ENCODE data around the gene PRKCH.

Gene PRKCH

GRCh38 chr14:61419201-61419600 is 97.8 kb downstream of the PRKCH start (continued):
- TF ChIP-seq KLF10 (tag by site-specific recombination; IDR thresholded peaks at IDR 0.05) (no peak), ZNF37A (tag by site-specific recombination; IDR thresholded peaks at IDR 0.05) (no peak), BCL11B (tag by site-specific recombination; IDR thresholded peaks at IDR 0.05; ENCODE audit: low read depth) (no peak), OSR2 (tag by site-specific recombination; IDR thresholded peaks at IDR 0.05) (no peak), TSHZ1 (tag by site-specific recombination; IDR thresholded peaks at IDR 0.05; ENCODE audit: borderline replicate concordance) (no peak), MZF1 (tag by site-specific recombination; IDR thresholded peaks at IDR 0.05; ENCODE audit: borderline replicate concordance) (no peak), ZBTB20 (tag by site-specific recombination; IDR thresholded peaks at IDR 0.05) (no peak), ZNF24 (tag by site-specific recombination; IDR thresholded peaks at IDR 0.05) (no peak), HOXC10 (CRISPR knock-in tag; IDR thresholded peaks at IDR 0.05) (no peak), ZBTB26 (tag by site-specific recombination; optimal IDR thresholded peaks at IDR 0.05) (no peak)

GRCh38 chr14:61420326-61420725 is 98.9 kb downstream of the PRKCH start:
- Histone ChIP-seq H3K9me3 (ENCODE audit: control insufficient read depth, insufficient read depth, low read depth, low read length) (no peaks in the 10 kb centered on the region), H3K36me3 (ENCODE audit: control insufficient read depth in 2 of 2, insufficient read depth in 1 of 2, low read length in 2 of 2) (no peaks in the 10 kb centered on the region), H3K4me1 (ENCODE audit: control insufficient read depth, insufficient read depth, low read length) (no peaks in the 10 kb centered on the region; the same call in 1 of the 2 replicates), H3K27ac (ENCODE audit: extremely low read depth, low read depth, low read length) (no peak overlapping the region), H3K4me3 (ENCODE audit: low read depth, low read length) (no peak overlapping the region)
- ChIA-PET CTCF (no interaction called here), POLR2A (no interaction called here)
- TF ChIP-seq ZNF670 (tag by site-specific recombination; IDR thresholded peaks at IDR 0.05; ENCODE audit: low read depth) (no peak), ZIC2 (tag by site-specific recombination; IDR thresholded peaks at IDR 0.05) (peak; percentile 38; the same call in 1 of the 2 replicates), HOXC10 (CRISPR knock-in tag; IDR thresholded peaks at IDR 0.05) (no peak), ZNF548 (tag by site-specific recombination; IDR thresholded peaks at IDR 0.05) (no peak), ZFHX2 (tag by site-specific recombination; conservative IDR thresholded peaks at IDR 0.05) (0 out of 2 replicates have a peak, but pooled peaks have one; percentile 16)

GRCh38 chr14:61421212-61421923 is 100.0 kb downstream of the PRKCH start:
- Histone ChIP-seq H3K36me3 (ENCODE audit: control insufficient read depth in 2 of 2, insufficient read depth in 1 of 2, low read length in 2 of 2) (no peaks in the 10 kb centered on the region), H3K4me3 (ENCODE audit: low read depth, low read length) (no peak overlapping the region), H3K9me3 (ENCODE audit: control insufficient read depth, insufficient read depth, low read depth, low read length) (no peaks in the 10 kb centered on the region), H3K27ac (ENCODE audit: extremely low read depth, low read depth, low read length) (no peak overlapping the region), H3K4me1 (ENCODE audit: control insufficient read depth, insufficient read depth, low read length) (no peaks in the 10 kb centered on the region; the same call in 1 of the 2 replicates)
- ChIA-PET POLR2A (no interaction called here), CTCF (no interaction called here)
- TF ChIP-seq ZBTB26 (tag by site-specific recombination; optimal IDR thresholded peaks at IDR 0.05) = no peak
- TF ChIP-seq ZNF747 (tag by site-specific recombination; IDR thresholded peaks at IDR 0.05) = no peak
- no peak for TF ChIP-seq OSR2 (tag by site-specific recombination; IDR thresholded peaks at IDR 0.05)
- no peak for TF ChIP-seq ZNF138 (tag by site-specific recombination; IDR thresholded peaks at IDR 0.05; ENCODE audit: borderline replicate concordance)
- no peak for TF ChIP-seq SCRT2 (tag by site-specific recombination; IDR thresholded peaks at IDR 0.05)
- no peak for TF ChIP-seq ZNF223 (tag by site-specific recombination; IDR thresholded peaks at IDR 0.05)
- TF ChIP-seq ZNF302 (tag by site-specific recombination; IDR thresholded peaks at IDR 0.05; ENCODE audit: low read depth) = no peak
- TF ChIP-seq ZBTB1 (tag by site-specific recombination; IDR thresholded peaks at IDR 0.05) = no peak
- no peak for TF ChIP-seq ZNF121 (tag by site-specific recombination; IDR thresholded peaks at IDR 0.05)
- no peak for TF ChIP-seq REST (tag by site-specific recombination; IDR thresholded peaks at IDR 0.05)
